ENCODE results near the gene CHCHD3. TPM values are rescaled to one million over a fixed set of nuclear protein-coding genes. Genes with fewer than 3 reads are reported as not detected.

The CHCHD3 gene
- total and polyA plus RNA-seq, 9 of the 15 experiments (the other 6 are each of a cell fraction or from before 2014, with no cell fraction given) = 66.2 to 279 (median 204) TPM

GRCh38 chr7:133060004-133060403 lies 21.9 kb downstream of the CHCHD3 start:
- FAIRE-seq (no peak), ATAC-seq (no peak; the same call in 2 of the 3 replicates), DNase-seq (ENCODE audit: extremely low read depth in 1 of 4, low spot score in 3 of 4) (no peak)
- Histone ChIP-seq H3K27me3 (ENCODE audit: control insufficient read depth in 2 of 2, insufficient read depth in 2 of 2, low read length in 2 of 2) (no peaks in the 10 kb centered on the region), H3K27ac (ENCODE audit: extremely low read depth, low read depth, low read length) (no peak overlapping the region), H3K4me1 (replicated peaks in 1 of 2; ENCODE audit: control insufficient read depth in 2 of 2, insufficient read depth in 2 of 2, low read length in 2 of 2) (0 out of 5 replicates have a peak, but pooled peaks cover 0 to 2% of the 10 kb centered on the region in 2 experiments), H3K4me2 (ENCODE audit: insufficient read depth, low read length) (no peak overlapping the region), H3K4me3 (no peak overlapping the region), H4K20me1 (replicated peaks; ENCODE audit: control insufficient read depth, insufficient read depth, low read length) (peaks cover 43% of the 10 kb centered on the region; the same call in 1 of the 2 replicates), H3K79me2 (ENCODE audit: control insufficient read depth, insufficient read depth, low read length) (peaks cover 92% of the 10 kb centered on the region), H3K36me3 (ENCODE audit: control insufficient read depth, insufficient read depth, low read length) (peaks cover 38% of the 10 kb centered on the region; the same call in 1 of the 3 replicates), H3K9ac (ENCODE audit: insufficient read depth in 1 of 2, low read depth in 2 of 2, low read length in 2 of 2) (no peak overlapping the region), H3K9me1 (ENCODE audit: control insufficient read depth, insufficient read depth, low read length) (peaks cover 6% of the 10 kb centered on the region), H2AFZ (ENCODE audit: low read depth, low read length) (no peak overlapping the region), H3K9me3 (replicated peaks; ENCODE audit: control insufficient read depth, insufficient read depth, low read depth, low read length) (no peaks in the 10 kb centered on the region)
- in situ Hi-C loops (cut with MboI) (no loop called here), intact Hi-C loops (cut with micrococcal nuclease) (no loop called here)
- TF ChIP-seq SPI1 (IDR thresholded peaks at IDR 0.05; ENCODE audit: borderline replicate concordance, low read depth, low read length) (peak; percentile 88; the same call in 1 of the 2 replicates), ZFX (CRISPR knock-in tag; IDR thresholded peaks at IDR 0.05) (0 out of 2 replicates have a peak, but pooled peaks have one; percentile 16), PRDM10 (IDR thresholded peaks at IDR 0.05; ENCODE audit: partially characterized antibody) (no peak)
- ChIA-PET POLR2A (interaction anchor here (1.1 kb wide), 1 partner anchor 8 kb away, joined by 4 read pairs; no protein-coding TSS in a partner anchor), CTCF (ENCODE audit: low intra/inter-chr PET ratio) (no interaction called here)
- no TSS peak for BruUV-seq (replicated peaks)
- 72% methylated on average over 6 of the region's 6 CpGs for WGBS (ENCODE audit: insufficient coverage, low coverage, missing lambda C conversion rate)

Data from K562 (cell line).